NCI-H82 treated with DMSO at 0.1 percent for 48 hours (cell line): Measurements from ENCODE around the gene FFAR3.
"Not testable (repeated sequence)": the region's sequence is repeated elsewhere in the genome, so short reads cannot be mapped to it uniquely, and the experiment has no call there.

ENCODE experiments used
- DNase-seq: peaks from one replicate; lab custom pipeline; 2025; ENCODE audit not compliant: unreplicated experiment; lab: John Stamatoyannopoulos, UW

FFAR3 gene

GRCh38 chr19:35349614-35350521 is 8.4 kb upstream of the FFAR3 start:
- DNase-seq = no peak

- no peak for DNase-seq
These were observed 7.7 kb upstream of the FFAR3 start for GRCh38 chr19:35350591-35350990.

GRCh38 chr19:35351411-35352176 is 6.7 kb upstream of the FFAR3 start:
- no peak for DNase-seq

DNA sequence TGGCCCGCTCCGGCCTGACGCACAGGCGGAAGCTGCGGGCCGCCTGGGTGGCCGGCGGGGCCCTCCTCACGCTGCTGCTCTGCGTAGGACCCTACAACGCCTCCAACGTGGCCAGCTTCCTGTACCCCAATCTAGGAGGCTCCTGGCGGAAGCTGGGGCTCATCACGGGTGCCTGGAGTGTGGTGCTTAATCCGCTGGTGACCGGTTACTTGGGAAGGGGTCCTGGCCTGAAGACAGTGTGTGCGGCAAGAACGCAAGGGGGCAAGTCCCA is 6.1 kb upstream of the FFAR3 start:
- DNase-seq = no peak

DNA sequence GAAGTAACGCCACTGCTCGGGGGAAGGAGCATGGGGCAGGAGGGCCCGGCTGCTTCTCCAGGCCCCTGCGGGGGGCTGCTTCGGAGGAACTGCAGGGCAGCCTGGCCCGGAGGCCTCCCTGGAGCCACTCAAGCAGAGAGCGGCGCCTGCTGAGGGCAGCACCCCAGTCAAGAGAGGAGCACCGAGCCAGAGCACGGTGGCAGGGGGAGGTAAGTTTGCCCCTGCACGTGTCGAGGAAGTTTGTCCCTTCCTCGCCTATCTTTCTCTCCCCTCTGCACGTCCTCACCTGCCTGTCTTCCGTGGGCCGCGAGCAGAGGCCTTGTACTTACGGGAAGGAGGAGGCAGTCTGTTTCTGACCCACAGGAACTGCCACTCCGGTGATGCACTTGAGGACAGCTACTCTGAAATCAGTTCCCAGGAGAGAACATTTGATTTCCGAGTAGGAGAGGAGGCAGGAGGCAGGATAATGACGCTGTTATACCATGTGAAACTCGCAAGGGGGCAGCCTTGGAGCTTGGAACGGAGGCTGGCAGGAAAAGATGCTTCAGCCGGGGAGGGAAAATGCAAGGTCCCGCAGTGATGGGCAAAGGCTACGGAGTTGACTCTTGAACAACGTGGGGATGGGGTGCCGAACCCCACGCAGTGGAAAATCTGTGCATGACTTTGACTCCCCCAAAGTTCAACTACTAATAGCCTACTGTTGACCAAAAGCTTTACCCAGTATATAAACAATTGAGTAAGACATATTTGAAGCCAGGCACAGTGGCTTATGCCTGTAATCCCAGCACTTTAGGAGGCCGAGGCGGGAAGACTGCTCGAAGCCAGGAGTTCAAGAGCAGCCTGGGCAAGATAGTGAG is 5.6 kb upstream of the FFAR3 start:
- DNase-seq = peak; percentile 35

GRCh38 chr19:35353635-35354034 is 4.6 kb upstream of the FFAR3 start:
- DNase-seq = no peak

DNA sequence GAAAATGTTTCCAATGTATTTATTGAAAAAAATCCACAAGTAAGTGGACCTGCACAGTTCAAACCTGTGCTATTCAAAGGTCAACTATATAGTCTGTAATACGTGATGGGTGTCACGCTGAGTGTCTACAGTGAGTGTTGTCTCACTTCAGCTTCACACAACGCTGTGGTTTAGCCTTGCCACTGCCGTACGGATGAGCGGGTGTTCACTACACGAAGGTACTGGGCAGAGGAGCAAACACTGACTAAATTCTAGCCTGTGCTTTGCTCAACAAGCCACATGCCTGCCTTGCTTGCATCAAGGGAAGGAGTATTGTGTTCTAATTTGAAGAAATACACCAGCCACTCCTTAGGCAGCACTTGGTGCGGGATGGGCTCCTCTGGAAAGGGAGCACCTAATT is 3.4 kb upstream of the FFAR3 start:
- no peak for DNase-seq

- no peak for DNase-seq
These were observed 2.3 kb upstream of the FFAR3 start for GRCh38 chr19:35355791-35356460.

GRCh38 chr19:35358834-35359233 is 574 bp downstream of the FFAR3 start:
- DNase-seq = not testable (repeated sequence)

- not testable (repeated sequence) for DNase-seq
These were observed 1.1 kb downstream of the FFAR3 start for GRCh38 chr19:35359395-35359794.

DNA sequence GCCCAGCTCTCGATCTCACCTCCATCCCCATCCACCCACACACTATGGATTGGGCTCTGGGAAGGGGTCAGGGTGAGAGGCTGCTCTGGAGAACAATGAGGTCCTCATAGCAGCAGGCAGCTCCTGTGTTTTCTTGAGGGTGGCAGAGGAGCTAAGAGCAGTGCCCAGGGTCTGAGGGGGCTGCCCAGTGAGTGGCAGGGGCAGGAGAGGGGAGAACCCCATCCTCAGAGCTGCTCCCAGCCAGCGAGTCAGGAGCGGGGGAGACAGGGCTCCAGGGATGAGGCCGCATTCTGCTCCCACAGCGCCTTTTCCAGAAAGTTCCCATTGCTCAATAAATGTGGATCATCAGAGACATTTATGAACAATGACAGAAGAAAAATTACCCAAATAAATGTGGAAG is 1.8 kb downstream of the FFAR3 start:
- DNase-seq = not testable (repeated sequence)

- no peak for DNase-seq
These were observed 2.7 kb downstream of the FFAR3 start for GRCh38 chr19:35360880-35361420.

DNA sequence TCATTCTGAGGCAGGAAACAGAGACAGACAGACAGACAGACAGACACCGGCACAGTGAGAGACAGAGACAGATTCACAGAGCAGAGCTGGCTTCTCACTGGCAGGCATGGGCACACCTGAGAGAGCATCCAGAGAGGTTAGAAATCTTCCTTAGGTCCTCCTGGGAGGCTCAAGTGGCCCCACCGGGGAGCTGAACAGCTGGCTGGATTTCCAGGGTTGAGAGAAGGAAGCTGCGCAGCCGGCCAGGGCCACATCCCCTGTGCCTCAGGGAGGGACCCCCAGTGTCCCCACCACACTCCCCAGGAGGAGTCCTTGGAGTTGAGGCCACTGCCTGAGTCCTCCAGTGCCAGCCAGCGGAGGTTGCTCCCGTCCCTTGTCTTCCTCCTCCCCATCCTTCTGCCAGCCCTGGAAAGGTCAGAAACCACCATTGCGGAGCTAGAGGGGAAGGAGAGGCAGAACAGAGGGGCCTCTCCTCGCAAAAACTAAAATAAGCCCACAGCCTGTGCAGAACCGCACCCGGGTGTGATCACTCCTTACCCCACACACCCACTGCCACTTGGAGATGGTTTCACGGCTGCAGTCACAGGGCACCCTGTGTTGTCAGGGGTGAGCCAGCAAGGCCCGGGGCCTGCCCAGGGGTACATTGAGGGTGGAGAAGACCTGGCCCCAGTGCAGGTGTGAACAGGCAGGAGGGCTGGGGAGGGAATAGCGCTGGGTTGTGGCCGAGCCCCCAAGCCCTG is 4.2 kb downstream of the FFAR3 start:
- no peak for DNase-seq

DNA sequence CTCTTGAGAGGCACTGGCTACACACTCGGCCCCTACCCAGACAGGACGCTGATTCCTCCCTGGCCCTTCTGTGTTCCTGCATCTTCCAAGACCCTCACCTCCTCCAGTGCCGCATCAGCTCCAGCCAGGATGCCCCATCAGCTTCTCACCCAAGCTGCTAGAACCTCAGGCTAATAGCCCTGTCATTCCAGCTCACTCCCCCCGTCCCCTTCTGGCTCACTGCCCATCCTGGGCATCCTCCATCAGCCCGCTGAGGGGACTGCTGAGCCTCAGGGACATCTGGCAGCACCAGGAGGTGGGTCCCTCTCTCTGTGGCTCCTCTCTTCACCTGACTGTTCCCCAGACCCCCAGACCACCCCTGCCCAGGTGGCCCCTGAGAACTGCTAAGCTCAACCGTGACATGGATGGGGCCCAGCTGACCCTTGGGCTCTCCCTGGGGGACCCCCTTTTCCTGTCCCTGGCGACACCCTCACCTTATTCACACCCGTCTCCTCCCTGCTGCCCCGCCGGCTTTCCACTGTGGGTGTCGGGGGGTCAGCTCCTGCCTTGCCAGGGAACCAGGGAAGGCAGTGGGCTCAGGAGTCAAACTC is 4.8 kb downstream of the FFAR3 start:
- DNase-seq = no peak

DNA sequence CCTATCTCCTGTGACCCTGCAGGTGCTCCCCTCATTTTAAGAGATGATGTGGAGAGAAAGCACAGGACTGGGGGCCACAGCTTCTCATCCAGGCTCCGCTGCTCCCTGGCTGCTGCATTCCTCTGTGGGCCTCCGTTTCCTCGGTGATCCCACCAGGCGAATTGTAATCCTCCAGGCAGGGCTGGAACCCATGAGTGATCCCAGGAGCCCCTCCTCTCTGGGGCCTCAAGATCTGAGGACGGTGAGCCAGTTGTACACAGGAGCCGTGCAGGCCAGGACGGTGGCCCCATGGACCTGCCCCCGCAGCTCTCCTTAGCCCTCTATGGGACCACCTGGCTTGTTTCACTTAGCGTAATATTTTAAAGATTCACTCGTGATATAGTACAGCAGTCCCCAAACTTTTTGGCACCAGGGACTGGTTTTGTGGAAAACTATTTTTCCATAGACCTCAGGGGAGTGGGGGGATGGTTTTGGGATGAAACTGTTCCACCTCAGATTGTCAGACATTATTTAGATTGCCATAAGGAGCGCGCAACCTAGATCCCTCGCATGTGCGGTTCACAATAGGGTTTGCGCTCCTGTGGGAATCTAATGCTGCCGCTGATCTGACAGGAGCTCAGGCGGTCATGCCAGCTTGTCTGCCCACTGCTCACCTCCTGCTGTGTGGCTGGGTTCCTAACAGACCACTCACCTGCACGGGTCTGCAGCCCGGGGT is 5.6 kb downstream of the FFAR3 start:
- no peak for DNase-seq

DNA sequence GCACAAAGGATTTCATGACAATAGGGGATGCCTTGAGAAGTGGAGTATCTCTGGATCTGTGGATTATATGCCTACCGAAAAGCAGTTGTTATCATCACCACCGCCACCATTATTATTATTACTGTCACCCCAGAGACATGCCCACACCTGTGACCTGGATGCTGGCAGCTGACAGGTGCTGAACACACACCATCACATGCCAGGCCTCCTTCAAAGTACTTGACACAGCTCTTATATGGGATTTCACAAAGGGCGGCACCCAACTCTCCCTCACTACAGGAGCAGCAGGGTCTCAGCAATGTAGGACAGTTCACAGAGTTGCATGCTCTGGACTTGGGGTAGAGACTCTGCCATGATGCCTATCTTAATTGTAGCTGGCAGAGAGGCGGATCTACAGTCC is 7.0 kb downstream of the FFAR3 start:
- DNase-seq = no peak

GRCh38 chr19:35368378-35368777 is 10.1 kb downstream of the FFAR3 start:
- DNase-seq = no peak

DNA sequence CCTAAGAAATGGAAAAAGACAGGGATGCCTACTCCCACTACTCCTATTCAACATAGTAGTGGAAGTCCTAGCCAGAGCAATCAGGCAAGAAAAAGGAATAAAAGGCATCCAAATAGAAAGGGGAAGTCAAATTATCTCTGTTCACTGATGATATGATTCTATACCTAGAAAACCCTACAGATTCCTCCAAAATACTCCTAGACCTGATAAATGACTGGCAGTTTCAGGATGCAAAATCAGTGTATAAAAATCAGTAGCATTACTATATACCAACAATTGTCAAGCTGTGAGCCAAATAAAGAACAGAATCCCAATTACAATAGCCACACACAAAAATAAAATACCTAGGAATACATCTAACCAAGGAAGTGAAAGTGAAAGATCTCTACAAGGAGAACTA is 11.3 kb downstream of the FFAR3 start:
- DNase-seq = no peak

DNA sequence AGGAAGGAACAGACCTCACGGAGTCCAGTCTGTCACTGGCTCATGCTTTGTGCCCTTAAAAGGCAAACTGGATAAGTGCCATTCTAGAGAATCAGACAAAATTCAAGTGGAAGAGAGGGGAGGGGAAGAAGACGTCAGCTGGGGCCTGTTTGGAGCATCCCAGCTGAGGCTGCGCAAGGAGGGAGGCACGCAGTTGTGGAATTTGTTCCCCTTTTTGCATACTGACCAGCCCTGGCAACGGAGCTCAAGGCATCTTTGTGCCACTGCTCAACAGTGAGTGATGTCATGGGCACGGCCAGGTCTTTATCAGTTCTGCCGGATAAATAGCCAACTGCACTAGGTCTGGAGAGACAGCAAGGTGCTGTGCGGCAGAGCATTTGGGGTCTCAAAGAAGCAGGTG is 12.5 kb downstream of the FFAR3 start, which contains the start of gene GPR42:
Gene GPR42 (plus strand): TSS at position 347 of the 400 bp plus-strand sequence. CDS start 292 bp downstream, outside the sequence.
- DNase-seq = no peak
